ENCODE data around the gene YEATS4. TPM values are rescaled to one million over a fixed set of nuclear protein-coding genes. Genes with fewer than 3 reads are reported as not detected.

The YEATS4 gene
- total and polyA plus RNA-seq, 2 experiments from 2014 or later: 64.7 to 90.5 TPM

DNA sequence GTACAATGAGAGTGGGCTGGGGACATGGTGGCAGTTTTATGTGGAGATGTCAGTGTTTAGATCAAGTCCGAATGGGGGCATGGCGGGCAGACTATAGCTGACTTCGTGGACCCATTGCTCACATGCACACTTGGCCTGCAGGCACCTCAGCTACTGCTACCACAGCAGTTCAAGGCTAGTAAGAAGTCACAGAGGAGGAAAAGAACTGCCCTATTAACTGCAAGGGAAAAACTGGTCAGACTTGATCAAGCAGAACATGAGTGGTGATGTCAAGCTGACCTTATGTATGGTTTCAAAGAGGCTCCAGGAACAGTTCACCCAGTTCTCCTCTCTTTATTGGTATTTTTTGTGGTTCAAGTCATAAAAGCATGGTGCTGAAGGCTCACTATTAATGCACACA lies 80.5 kb downstream of the YEATS4 start:
- DNase-seq (ENCODE audit: low spot score): no peak

More for the DNA sequence above, 80.5 kb downstream of the YEATS4 start:
- H3K36me3 Mint-ChIP-seq (ENCODE audit: low read depth): no peaks in the 10 kb centered on the region
- no peak for ATAC-seq
- Histone ChIP-seq H3K36me3 (ENCODE audit: insufficient read depth) (no peaks in the 10 kb centered on the region), H3K4me2 (no peak overlapping the region), H3K4me3 (no peak overlapping the region), H3K27me3 (ENCODE audit: insufficient read depth) (no peaks in the 10 kb centered on the region), H3K9me2 (ENCODE audit: insufficient read depth) (peaks cover 4% of the 10 kb centered on the region; the same call in 1 of the 2 replicates), H3K4me1 (ENCODE audit: insufficient read depth) (peaks cover 3% of the 10 kb centered on the region; the same call in 1 of the 2 replicates), H3F3A (replicated peaks; ENCODE audit: low read depth) (no peaks in the 10 kb centered on the region), H3K27ac (ENCODE audit: low read depth) (no peak overlapping the region), H4K20me1 (replicated peaks; ENCODE audit: insufficient read depth) (no peaks in the 10 kb centered on the region), H3K79me2 (replicated peaks; ENCODE audit: insufficient read depth) (no peaks in the 10 kb centered on the region), H2AFZ (0 out of 2 replicates have a peak overlapping the region, but pooled peaks have one; percentile 28)
- no peak overlapping the region for H3K27ac Mint-ChIP-seq
- no peaks in the 10 kb centered on the region for H3K9me3 Mint-ChIP-seq
- H3K27me3 Mint-ChIP-seq (ENCODE audit: insufficient read depth, low read depth, poor library complexity): peaks cover 8% of the 10 kb centered on the region
- TF ChIP-seq ZNF114 (CRISPR knock-in tag; IDR thresholded peaks at IDR 0.05) (no peak), NANOG (IDR thresholded peaks at IDR 0.05; ENCODE audit: borderline replicate concordance) (no peak), EZH2 (IDR thresholded peaks at IDR 0.05; ENCODE audit: low read depth, unreplicated experiment) (no peak), POLR2AphosphoS5 (IDR thresholded peaks at IDR 0.05; ENCODE audit: low read depth) (no peak), ZNF331 (CRISPR knock-in tag; IDR thresholded peaks at IDR 0.05; ENCODE audit: low read depth) (no peak), CREB1 (CRISPR knock-in tag; IDR thresholded peaks at IDR 0.05; ENCODE audit: low read depth) (no peak)
- TF ChIP-seq, protein P1, sequence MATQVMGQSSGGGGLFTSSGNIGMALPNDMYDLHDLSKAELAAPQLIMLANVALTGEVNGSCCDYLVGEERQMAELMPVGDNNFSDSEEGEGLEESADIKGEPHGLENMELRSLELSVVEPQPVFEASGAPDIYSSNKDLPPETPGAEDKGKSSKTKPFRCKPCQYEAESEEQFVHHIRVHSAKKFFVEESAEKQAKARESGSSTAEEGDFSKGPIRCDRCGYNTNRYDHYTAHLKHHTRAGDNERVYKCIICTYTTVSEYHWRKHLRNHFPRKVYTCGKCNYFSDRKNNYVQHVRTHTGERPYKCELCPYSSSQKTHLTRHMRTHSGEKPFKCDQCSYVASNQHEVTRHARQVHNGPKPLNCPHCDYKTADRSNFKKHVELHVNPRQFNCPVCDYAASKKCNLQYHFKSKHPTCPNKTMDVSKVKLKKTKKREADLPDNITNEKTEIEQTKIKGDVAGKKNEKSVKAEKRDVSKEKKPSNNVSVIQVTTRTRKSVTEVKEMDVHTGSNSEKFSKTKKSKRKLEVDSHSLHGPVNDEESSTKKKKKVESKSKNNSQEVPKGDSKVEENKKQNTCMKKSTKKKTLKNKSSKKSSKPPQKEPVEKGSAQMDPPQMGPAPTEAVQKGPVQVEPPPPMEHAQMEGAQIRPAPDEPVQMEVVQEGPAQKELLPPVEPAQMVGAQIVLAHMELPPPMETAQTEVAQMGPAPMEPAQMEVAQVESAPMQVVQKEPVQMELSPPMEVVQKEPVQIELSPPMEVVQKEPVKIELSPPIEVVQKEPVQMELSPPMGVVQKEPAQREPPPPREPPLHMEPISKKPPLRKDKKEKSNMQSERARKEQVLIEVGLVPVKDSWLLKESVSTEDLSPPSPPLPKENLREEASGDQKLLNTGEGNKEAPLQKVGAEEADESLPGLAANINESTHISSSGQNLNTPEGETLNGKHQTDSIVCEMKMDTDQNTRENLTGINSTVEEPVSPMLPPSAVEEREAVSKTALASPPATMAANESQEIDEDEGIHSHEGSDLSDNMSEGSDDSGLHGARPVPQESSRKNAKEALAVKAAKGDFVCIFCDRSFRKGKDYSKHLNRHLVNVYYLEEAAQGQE (IDR thresholded peaks at IDR 0.05; ENCODE audit: unreplicated experiment): no peak
- H3K4me3 Mint-ChIP-seq: no peak overlapping the region
- no peaks in the 10 kb centered on the region for H3K4me1 Mint-ChIP-seq

Small RNAs within 50 kb of the gene (small RNA-seq; reads per million reads assigned to genes)
- not detected for gene RN7SL804P (ENCODE audit: low replicate concordance)

Other genes with a start within 250 kb of the YEATS4 start
- 80.7 and 85.9 TPM in 2 replicates for gene CPSF6, start 120.2 kb upstream of the YEATS4 start, total RNA-seq (2014; rRNA removed; shearing (Covaris generic))
- gene CPSF6, start 120.2 kb upstream of the YEATS4 start, polyA plus RNA-seq (2016; fragmentation: Nextera tagmentation; extraction: Ambion mirVana): 115 and 136 TPM in 2 replicates
- gene LYZ, start 11.4 kb upstream of the YEATS4 start, total RNA-seq (2014; rRNA removed; shearing (Covaris generic)): not detected in 2 replicates
- gene LYZ, start 11.4 kb upstream of the YEATS4 start, polyA plus RNA-seq (2016; fragmentation: Nextera tagmentation; extraction: Ambion mirVana): 0.16 TPM in 1 of 2 replicates, not detected in the other
- gene FRS2, start 110.6 kb downstream of the YEATS4 start, total RNA-seq (2014; rRNA removed; shearing (Covaris generic)): 45.0 and 49.7 TPM in 2 replicates
- 29.2 and 34.3 TPM in 2 replicates for gene FRS2, start 110.6 kb downstream of the YEATS4 start, polyA plus RNA-seq (2016; fragmentation: Nextera tagmentation; extraction: Ambion mirVana)
- 389 and 434 TPM in 2 replicates for gene CCT2, start 225.7 kb downstream of the YEATS4 start, total RNA-seq (2014; rRNA removed; shearing (Covaris generic))
- 778 and 865 TPM in 2 replicates for gene CCT2, start 225.7 kb downstream of the YEATS4 start, polyA plus RNA-seq (2016; fragmentation: Nextera tagmentation; extraction: Ambion mirVana)